Esophagus squamous epithelium (tissue), 5 donors: ENCODE data around the gene SOHLH2. TPM values are rescaled to one million over a fixed set of nuclear protein-coding genes. Genes with fewer than 3 reads are reported as not detected.

Source experiments
- DNase-seq: peaks from one replicate; lab custom pipeline; 2025; lab: John Stamatoyannopoulos, UW
- H3K27ac ChIP-seq, 4 donors: fragments of 200-600 bp; sonication (generic); one replicate each; pipeline ENCODE4 v1.5.1; 2016 to 2019; ENCODE audit warnings: mild to moderate bottlenecking in 1 of 4
- H3K27me3 ChIP-seq, 4 donors: fragments of 200-600 bp; sonication (generic); 1 replicate in 3 of 4; 2 replicates in 1 of 4; pipeline versions ENCODE4 v1.5.1 to v1.6.0; 2017 to 2021; ENCODE audit warnings: antibody characterized with exemption in 1 of 4
- H3K36me3 ChIP-seq, 3 donors: fragments of 200-600 bp; sonication (generic); one replicate each; pipeline ENCODE4 v1.5.1; 2016 to 2019
- H3K4me1 ChIP-seq, 3 donors: fragments of 200-600 bp; sonication (generic); one replicate each; pipeline ENCODE4 v1.5.1; 2017 to 2019
- H3K4me3 ChIP-seq, 4 donors: fragments of 200-600 bp; sonication (generic); 1 replicate in 3 of 4; 2 replicates in 1 of 4; pipeline ENCODE4 v1.5.1; 2016 to 2019; ENCODE audit warnings: mild to moderate bottlenecking in 2 of 4, moderate library complexity in 1 of 4
- H3K9me3 ChIP-seq, 3 donors: fragments of 200-600 bp; sonication (generic); one replicate each; pipeline ENCODE4 v1.5.1; 2016 to 2019
- CTCF ChIP-seq, 6 experiments: fragments of 450-650 bp in 4 of 6; fragments of 200-600 bp in 2 of 6; sonication (generic) in 2 of 6; IDR thresholded peaks; one replicate each; pipeline ENCODE4 v1.5.1; 2016 to 2019; ENCODE audit warnings: antibody characterized with exemption in 6 of 6, mild to moderate bottlenecking in 4 of 6, moderate library complexity in 4 of 6
- POLR2A ChIP-seq, 4 donors: fragments of 450-650 bp; IDR thresholded peaks; one replicate each; pipeline ENCODE4 v1.6.1; 2017; ENCODE audit warnings: antibody characterized with exemption in 4 of 4, mild to moderate bottlenecking in 4 of 4, moderate library complexity in 3 of 4
- WGBS, 2 donors: methylation state at CpG; one replicate each; pipeline ENCODE4 v1.1.5; 2018; 5-methylcytosine and 5-hydroxymethylcytosine counted together
- intact Hi-C: fragments of 100-400 bp; cut with DNase I; formaldehyde crosslinking; loops from one replicate; pipeline ENCODE4 v1.15.0; 2022
- total RNA-seq, 4 donors: library from RNA; depleted of rRNA; stranded (reverse); fragments of >200 nt; gene quantifications; one replicate each; pipeline ENCODE4 v1.1.0, GENCODE V29; 2016
- donor health status: DM: yes; HTN: yes; CAD: no.

SOHLH2 gene
- total RNA-seq, 4 donors from 2014 or later, result not detected

- intact Hi-C loops, result no loop called here
- no peak for DNase-seq
- H3K27ac ChIP-seq, result no peak overlapping the region
These were observed 37.2 kb upstream of the SOHLH2 start for GRCh38 chr13:36251526-36251925.

GRCh38 chr13:36251017-36251416 is 36.7 kb upstream of the SOHLH2 start:
- 81 to 84% methylated on average over 4 of the region's 4 CpGs for WGBS, 2 donors
- Histone ChIP-seq H3K36me3 (no peaks in the 10 kb centered on the region), H3K9me3 (no peaks in the 10 kb centered on the region), H3K27ac (no peak overlapping the region), H3K27me3 (no peaks in the 10 kb centered on the region), H3K4me3 (no peak overlapping the region), H3K4me1 (no peaks in the 10 kb centered on the region)
- DNase-seq, result no peak
- TF ChIP-seq POLR2A (IDR thresholded peaks at IDR 0.05) (no peak), CTCF (IDR thresholded peaks at IDR 0.05) (no peak)
- intact Hi-C loops, result no loop called here

More at GRCh38 chr13:36251526-36251925, 37.2 kb upstream of the SOHLH2 start:
- H3K4me1 ChIP-seq, result no peaks in the 10 kb centered on the region
- no peak overlapping the region for H3K4me3 ChIP-seq
- H3K27me3 ChIP-seq, result no peaks in the 10 kb centered on the region
- no peaks in the 10 kb centered on the region for H3K36me3 ChIP-seq
- no peak for TF ChIP-seq POLR2A (IDR thresholded peaks at IDR 0.05)
- no peak for TF ChIP-seq CTCF (IDR thresholded peaks at IDR 0.05)
- no peaks in the 10 kb centered on the region for H3K9me3 ChIP-seq

- DNase-seq, result no peak
- H3K4me1 ChIP-seq, result no peaks in the 10 kb centered on the region
- no peaks in the 10 kb centered on the region for H3K36me3 ChIP-seq
- no peak overlapping the region for H3K27ac ChIP-seq
- TF ChIP-seq POLR2A (IDR thresholded peaks at IDR 0.05) (no peak), CTCF (IDR thresholded peaks at IDR 0.05) (no peak)
- no peak overlapping the region for H3K4me3 ChIP-seq
- intact Hi-C loops, result no loop called here
- no peaks in the 10 kb centered on the region for H3K27me3 ChIP-seq
- no peaks in the 10 kb centered on the region for H3K9me3 ChIP-seq
These were observed 34.3 kb upstream of the SOHLH2 start for GRCh38 chr13:36248700-36249099.

- Histone ChIP-seq H3K27me3 (no peaks in the 10 kb centered on the region), H3K4me3 (no peak overlapping the region), H3K27ac (no peak overlapping the region), H3K36me3 (no peaks in the 10 kb centered on the region), H3K9me3 (no peaks in the 10 kb centered on the region), H3K4me1 (no peaks in the 10 kb centered on the region)
- no peak for TF ChIP-seq POLR2A (IDR thresholded peaks at IDR 0.05)
- no peak for DNase-seq
- 47 to 80% methylated on average over 1 of the region's 1 CpG for WGBS, 2 donors
- intact Hi-C loops, result no loop called here
These were observed 30.6 kb upstream of the SOHLH2 start for GRCh38 chr13:36244990-36245389.

- Histone ChIP-seq H3K4me3 (no peak overlapping the region), H3K27me3 (no peaks in the 10 kb centered on the region), H3K9me3 (no peaks in the 10 kb centered on the region), H3K36me3 (no peaks in the 10 kb centered on the region), H3K27ac (no peak overlapping the region), H3K4me1 (no peaks in the 10 kb centered on the region)
- 71 to 74% methylated on average over 2 of the region's 2 CpGs for WGBS, 2 donors
- TF ChIP-seq POLR2A (IDR thresholded peaks at IDR 0.05) (no peak), CTCF (IDR thresholded peaks at IDR 0.05) (no peak)
- DNase-seq, result no peak
- intact Hi-C loops, result no loop called here
These were observed 29.7 kb upstream of the SOHLH2 start for GRCh38 chr13:36244073-36244472.

GRCh38 chr13:36242761-36243160 is 28.4 kb upstream of the SOHLH2 start:
- no peak overlapping the region for H3K27ac ChIP-seq
- no peaks in the 10 kb centered on the region for H3K36me3 ChIP-seq
- 69 to 86% methylated on average over 2 of the region's 2 CpGs for WGBS, 2 donors
- H3K27me3 ChIP-seq, result no peaks in the 10 kb centered on the region
- H3K4me3 ChIP-seq, result no peak overlapping the region
- H3K4me1 ChIP-seq, result no peaks in the 10 kb centered on the region
- TF ChIP-seq POLR2A (IDR thresholded peaks at IDR 0.05) (no peak), CTCF (IDR thresholded peaks at IDR 0.05) (no peak)
- intact Hi-C loops, result no loop called here
- no peaks in the 10 kb centered on the region for H3K9me3 ChIP-seq
- DNase-seq, result no peak
